DND-41 (cell line): ENCODE measurements around the gene NT5C.
A peak's percentile ranks its signal among the peaks of the same experiment; 100 is the strongest.

ENCODE experiments used
- CTCF ChIP-seq: IDR thresholded peaks from 2 replicates; pipeline ENCODE4 v1.5.1; 2012; ENCODE audit warnings: borderline replicate concordance, low read length, moderate library complexity, mild to moderate bottlenecking; ENCODE audit not compliant: poor library complexity, severe bottlenecking; ENCODE audit errors: extremely low read depth
- EZH2 ChIP-seq: IDR thresholded peaks from 3 replicates; pipeline ENCODE4 v1.6.1; 2012; ENCODE audit warnings: borderline replicate concordance, low read depth, mild to moderate bottlenecking, moderate library complexity, low read length, inconsistent platforms; ENCODE audit not compliant: severe bottlenecking

GRCh38 chr17:75113798-75114551 lies 17.6 kb downstream of the NT5C start:
- TF ChIP-seq CTCF = peak; percentile 99
- no peak for TF ChIP-seq EZH2
